RPMI8226 (cell line): Measurements from ENCODE around the gene TESK2.
A peak's percentile ranks its signal among the peaks of the same experiment; 100 is the strongest.

Source experiments
- DNase-seq: peaks from one replicate; pipeline ENCODE4 v3.0.0-alpha.2; 2015

TESK2 gene

GRCh38 chr1:45364294-45364693, 126.7 kb downstream of the TESK2 start:
- no peak for DNase-seq

GRCh38 chr1:45360981-45361380, 130.0 kb downstream of the TESK2 start:
- peak; percentile 23 for DNase-seq

- DNase-seq, result peak; percentile 55
These were observed 131.0 kb downstream of the TESK2 start for GRCh38 chr1:45359882-45360513.

- DNase-seq, result no peak
These were observed 134.8 kb downstream of the TESK2 start for GRCh38 chr1:45356186-45356585.

- DNase-seq, result no peak
These were observed 135.3 kb downstream of the TESK2 start for GRCh38 chr1:45355683-45356082.

GRCh38 chr1:45354838-45355237, 136.1 kb downstream of the TESK2 start:
- DNase-seq, result no peak

GRCh38 chr1:45353685-45354084, 137.3 kb downstream of the TESK2 start:
- no peak for DNase-seq

GRCh38 chr1:45351508-45351907, 139.5 kb downstream of the TESK2 start:
- no peak for DNase-seq

- peak; percentile 83 for DNase-seq
These were observed 141.8 kb downstream of the TESK2 start for GRCh38 chr1:45348966-45349677.

GRCh38 chr1:45348609-45348965, 142.4 kb downstream of the TESK2 start:
- DNase-seq, result no peak

- no peak for DNase-seq
These were observed 142.9 kb downstream of the TESK2 start for GRCh38 chr1:45348020-45348419.

- DNase-seq, result no peak
These were observed 144.5 kb downstream of the TESK2 start for GRCh38 chr1:45346473-45346872.

GRCh38 chr1:45345014-45345413, 145.9 kb downstream of the TESK2 start:
- no peak for DNase-seq

GRCh38 chr1:45344499-45344898, 146.5 kb downstream of the TESK2 start:
- no peak for DNase-seq

- peak; percentile 71 for DNase-seq
These were observed 150.0 kb downstream of the TESK2 start for GRCh38 chr1:45340816-45341466.

GRCh38 chr1:45339789-45340558, 151.0 kb downstream of the TESK2 start, which contains the start of the genes MUTYH and TOE1:
MUTYH (minus strand) TSS chr1:45340440; CDS start chr1:45334505, 5,935 bp downstream.
TOE1 (plus strand) TSS chr1:45340170; CDS start chr1:45340253, 83 bp downstream.
- peak; percentile 98 for DNase-seq

GRCh38 chr1:45337630-45338325, 153.2 kb downstream of the TESK2 start:
- no peak for DNase-seq

- DNase-seq, result no peak
These were observed 155.1 kb downstream of the TESK2 start for GRCh38 chr1:45335855-45336324.

GRCh38 chr1:45334308-45335245, 156.4 kb downstream of the TESK2 start:
- no peak for DNase-seq

GRCh38 chr1:45332346-45332720, 158.6 kb downstream of the TESK2 start:
- no peak for DNase-seq
